Left ventricle myocardium inferior (tissue), 1 donor: ENCODE data around the gene CTNNA2. TPM values are rescaled to one million over a fixed set of nuclear protein-coding genes. Genes with fewer than 3 reads are reported as not detected.
A peak's percentile ranks its signal among the peaks of the same experiment; 100 is the strongest.

Experiments
- DNase-seq: peaks from one replicate; pipeline ENCODE4 v3.0.0-alpha.2; 2020
- H3K27ac ChIP-seq: fragments of 200-600 bp; replicated peaks from 2 replicates; pipeline ENCODE4 v1.8.0; 2021
- H3K27me3 ChIP-seq: fragments of 200-600 bp; 2 replicates; pipeline ENCODE4 v1.8.0; 2021; ENCODE audit warnings: low read depth
- H3K36me3 ChIP-seq: fragments of 200-600 bp; 2 replicates; pipeline ENCODE4 v1.8.0; 2021
- H3K4me1 ChIP-seq: fragments of 200-600 bp; 2 replicates; pipeline ENCODE4 v1.8.0; 2021
- H3K4me3 ChIP-seq: fragments of 200-600 bp; 2 replicates; pipeline ENCODE4 v1.8.0; 2021; ENCODE audit warnings: mild to moderate bottlenecking, moderate library complexity
- H3K9me3 ChIP-seq: fragments of 200-600 bp; replicated peaks from 2 replicates; pipeline ENCODE4 v1.8.0; 2021
- CTCF ChIP-seq: fragments of 200-600 bp; IDR thresholded peaks from 2 replicates; pipeline ENCODE4 v1.8.0; 2021; ENCODE audit warnings: antibody characterized with exemption, mild to moderate bottlenecking, borderline replicate concordance
- intact Hi-C: fragments of 100-400 bp; cut with micrococcal nuclease; formaldehyde crosslinking; loops from one replicate; pipeline ENCODE4 v1.11.0; 2022
- total RNA-seq: library from RNA; stranded (reverse); fragmentation: NEBNext Ultra II Directional; extraction: Animal tissue kit (Norgen Biotek cat#: 25700); gene quantifications from one replicate; pipeline ENCODE4 v1.2.1, GENCODE V29; 2021
- donor health status: DM: no; HTN: yes; CAD: no; lungs with severe emphysema.

Gene CTNNA2
- total RNA-seq, 1 donor from 2014 or later = not detected

GRCh38 chr2:80281049-80281448 is 768.2 kb downstream of the CTNNA2 start:
- Histone ChIP-seq H3K27me3 (no peaks in the 10 kb centered on the region), H3K4me1 (no peaks in the 10 kb centered on the region), H3K36me3 (no peaks in the 10 kb centered on the region), H3K4me3 (no peak overlapping the region), H3K27ac (no peak overlapping the region), H3K9me3 (no peaks in the 10 kb centered on the region)
- no peak for TF ChIP-seq CTCF
- intact Hi-C loops = no loop called here
- DNase-seq = no peak

GRCh38 chr2:80288576-80288975 is 775.7 kb downstream of the CTNNA2 start:
- peak overlapping the region; percentile 25 for H3K4me3 ChIP-seq
- intact Hi-C loops = no loop called here
- H3K9me3 ChIP-seq = no peaks in the 10 kb centered on the region
- peak; percentile 39 for TF ChIP-seq CTCF
- H3K36me3 ChIP-seq = no peaks in the 10 kb centered on the region
- DNase-seq = no peak
- peaks cover 13% of the 10 kb centered on the region for H3K4me1 ChIP-seq
- no peaks in the 10 kb centered on the region for H3K27me3 ChIP-seq
- H3K27ac ChIP-seq = no peak overlapping the region

GRCh38 chr2:80291656-80292055 is 778.8 kb downstream of the CTNNA2 start:
- Histone ChIP-seq H3K9me3 (no peaks in the 10 kb centered on the region), H3K27me3 (peaks cover 12% of the 10 kb centered on the region), H3K36me3 (no peaks in the 10 kb centered on the region), H3K27ac (no peak overlapping the region), H3K4me1 (peaks cover 13% of the 10 kb centered on the region), H3K4me3 (no peak overlapping the region)
- no peak for TF ChIP-seq CTCF
- no peak for DNase-seq
- intact Hi-C loops = no loop called here

GRCh38 chr2:80292474-80292873 is 779.6 kb downstream of the CTNNA2 start:
- intact Hi-C loops = no loop called here
- no peak for TF ChIP-seq CTCF
- Histone ChIP-seq H3K4me3 (no peak overlapping the region), H3K9me3 (no peaks in the 10 kb centered on the region), H3K27ac (no peak overlapping the region), H3K27me3 (peaks cover 18% of the 10 kb centered on the region), H3K36me3 (no peaks in the 10 kb centered on the region), H3K4me1 (peaks cover 13% of the 10 kb centered on the region)
- DNase-seq = no peak

GRCh38 chr2:80293039-80293438 is 780.2 kb downstream of the CTNNA2 start:
- H3K36me3 ChIP-seq = no peaks in the 10 kb centered on the region
- H3K4me3 ChIP-seq = no peak overlapping the region
- H3K27ac ChIP-seq = no peak overlapping the region
- intact Hi-C loops = no loop called here
- DNase-seq = no peak
- H3K4me1 ChIP-seq = peaks cover 13% of the 10 kb centered on the region
- H3K27me3 ChIP-seq = peaks cover 21% of the 10 kb centered on the region
- no peaks in the 10 kb centered on the region for H3K9me3 ChIP-seq
- no peak for TF ChIP-seq CTCF

- H3K4me1 ChIP-seq = peaks cover 16% of the 10 kb centered on the region
- H3K27ac ChIP-seq = no peak overlapping the region
- DNase-seq = no peak
- no peak for TF ChIP-seq CTCF
- intact Hi-C loops = no loop called here
- H3K27me3 ChIP-seq = peaks cover 74% of the 10 kb centered on the region
- no peak overlapping the region for H3K4me3 ChIP-seq
- H3K36me3 ChIP-seq = no peaks in the 10 kb centered on the region
- H3K9me3 ChIP-seq = no peaks in the 10 kb centered on the region
Observed at GRCh38 chr2:80298954-80299353, 786.1 kb downstream of the CTNNA2 start.
